ENCODE data around the gene ESRP2.

GRCh38 chr16:68242085-68242484 lies 6.2 kb upstream of the ESRP2 start:
- TF ChIP-seq, protein P1, sequence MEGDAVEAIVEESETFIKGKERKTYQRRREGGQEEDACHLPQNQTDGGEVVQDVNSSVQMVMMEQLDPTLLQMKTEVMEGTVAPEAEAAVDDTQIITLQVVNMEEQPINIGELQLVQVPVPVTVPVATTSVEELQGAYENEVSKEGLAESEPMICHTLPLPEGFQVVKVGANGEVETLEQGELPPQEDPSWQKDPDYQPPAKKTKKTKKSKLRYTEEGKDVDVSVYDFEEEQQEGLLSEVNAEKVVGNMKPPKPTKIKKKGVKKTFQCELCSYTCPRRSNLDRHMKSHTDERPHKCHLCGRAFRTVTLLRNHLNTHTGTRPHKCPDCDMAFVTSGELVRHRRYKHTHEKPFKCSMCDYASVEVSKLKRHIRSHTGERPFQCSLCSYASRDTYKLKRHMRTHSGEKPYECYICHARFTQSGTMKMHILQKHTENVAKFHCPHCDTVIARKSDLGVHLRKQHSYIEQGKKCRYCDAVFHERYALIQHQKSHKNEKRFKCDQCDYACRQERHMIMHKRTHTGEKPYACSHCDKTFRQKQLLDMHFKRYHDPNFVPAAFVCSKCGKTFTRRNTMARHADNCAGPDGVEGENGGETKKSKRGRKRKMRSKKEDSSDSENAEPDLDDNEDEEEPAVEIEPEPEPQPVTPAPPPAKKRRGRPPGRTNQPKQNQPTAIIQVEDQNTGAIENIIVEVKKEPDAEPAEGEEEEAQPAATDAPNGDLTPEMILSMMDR (IDR thresholded peaks at IDR 0.05; ENCODE audit: low read depth, low read length, poor library complexity, severe bottlenecking): no peak
- no peak for TF ChIP-seq EZH2phosphoT487 (IDR thresholded peaks at IDR 0.05; ENCODE audit: borderline replicate concordance, low read length)
